Measurements from ENCODE around the gene ALOX12B.

Gene ALOX12B

DNA sequence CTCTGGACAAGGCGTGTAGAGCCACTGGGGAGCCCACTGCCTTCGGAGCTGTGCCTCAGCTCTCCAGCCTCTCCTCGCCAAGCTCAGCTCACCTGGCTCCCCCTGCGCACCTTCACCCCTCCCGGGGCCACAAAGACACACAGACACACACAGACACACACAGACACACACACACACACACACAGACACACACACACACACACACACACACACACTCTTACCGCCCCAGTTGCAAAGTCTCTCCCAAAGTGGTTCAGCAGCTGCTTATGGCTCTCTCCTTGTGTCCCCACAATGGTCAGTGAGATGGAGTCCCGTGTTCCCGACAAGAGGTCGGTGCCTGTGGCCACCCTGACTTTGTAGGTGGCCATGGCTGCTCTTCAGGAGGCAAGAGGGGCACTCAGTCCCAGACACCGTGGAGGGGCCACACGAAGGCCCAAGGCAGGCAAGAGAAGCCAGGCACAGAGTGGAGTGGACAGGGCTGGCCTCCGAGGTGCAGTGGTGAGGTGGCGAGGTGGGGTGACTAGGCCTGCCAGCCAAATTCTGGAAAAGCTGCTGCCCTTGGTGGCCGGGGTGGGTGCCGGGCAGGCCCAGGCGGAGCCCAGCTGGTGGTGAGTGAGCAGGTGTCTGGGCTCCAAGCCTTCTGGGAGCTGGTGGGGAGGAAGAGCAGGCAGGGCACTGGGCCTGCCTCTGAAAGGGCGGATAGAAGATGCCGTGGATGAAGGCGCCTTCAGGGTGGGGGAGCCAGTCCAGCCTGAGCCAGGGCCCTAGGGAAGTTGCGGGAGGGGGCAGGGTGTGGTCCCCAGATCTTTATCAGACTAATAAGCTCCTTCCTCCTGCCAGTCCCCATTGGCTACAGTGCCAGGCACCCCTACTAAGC, at the start of gene ALOX12B:
ALOX12B (minus strand) TSS at position 642 of the 877 bp plus-strand sequence; CDS start at position 368, 274 bp downstream.
- DNase-seq: no peak

DNA sequence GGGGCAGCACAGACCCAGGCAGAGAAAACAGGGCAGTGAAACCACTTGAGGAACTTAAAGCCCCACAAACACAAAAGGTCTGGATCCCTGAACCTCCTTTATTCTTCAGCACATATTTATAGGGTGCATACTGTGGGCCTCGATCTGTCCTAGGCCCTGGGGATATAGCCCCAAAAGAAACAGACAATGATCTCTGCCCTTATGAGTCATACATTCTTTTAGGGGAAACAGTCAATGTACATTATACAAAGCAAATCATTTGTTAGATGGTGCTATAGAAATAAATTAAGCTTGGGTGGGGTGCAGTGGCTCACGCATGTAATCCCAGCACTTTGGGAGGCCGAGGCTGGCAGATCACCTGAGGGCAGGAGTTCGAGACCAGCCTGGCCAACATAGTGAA, 46.4 kb upstream of the ALOX12B start:
- no peak for DNase-seq

DNA sequence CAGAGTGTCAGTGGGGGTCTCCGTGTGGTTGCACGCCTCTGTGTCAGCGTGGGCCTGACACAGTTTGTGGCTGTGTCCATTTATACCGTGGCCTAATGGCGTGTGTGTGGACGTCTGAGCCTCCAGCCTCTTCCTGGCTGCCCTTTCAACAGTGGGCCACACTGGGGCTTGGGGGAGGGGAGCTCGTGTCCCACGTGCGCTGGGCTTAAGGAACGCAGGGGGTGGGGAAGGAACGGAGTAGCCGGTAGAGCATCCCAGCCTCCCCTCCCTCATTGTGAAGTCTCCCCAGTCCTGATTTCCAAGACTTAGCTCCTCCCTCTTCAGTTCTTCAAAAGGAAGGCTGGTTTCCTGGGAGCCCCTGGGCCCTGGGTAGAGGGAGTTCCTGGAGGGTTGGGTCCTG, 45.9 kb upstream of the ALOX12B start:
- no peak for DNase-seq

DNA sequence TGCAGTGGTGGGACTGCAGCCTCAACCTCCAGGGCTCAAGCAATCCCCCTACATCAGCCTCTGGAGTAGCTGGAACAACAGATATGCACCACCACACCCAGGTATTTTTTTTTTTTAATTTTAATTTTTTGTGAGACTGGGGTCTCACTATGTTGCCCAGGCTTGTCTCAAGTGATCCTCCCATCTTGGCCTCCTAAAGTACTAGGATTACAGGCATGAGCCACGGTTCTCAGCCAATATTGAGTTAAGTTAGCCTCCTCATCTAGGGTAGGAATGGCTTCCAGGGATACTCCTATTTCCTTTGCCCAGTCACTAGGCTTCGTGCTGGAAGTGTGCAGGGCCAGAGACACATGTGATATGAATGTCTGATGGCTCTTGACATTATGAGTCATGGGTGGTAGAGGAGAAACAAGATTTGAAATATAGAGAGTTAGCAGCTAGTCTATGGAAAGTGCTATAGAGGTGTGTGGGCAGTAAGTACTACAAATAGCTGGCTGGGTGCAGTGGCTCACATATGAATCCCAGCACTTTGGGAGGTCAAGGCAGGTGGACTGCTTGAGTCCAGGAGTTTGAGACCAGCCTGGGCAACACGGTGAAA, 44.4 kb upstream of the ALOX12B start:
- DNase-seq: no peak

DNA sequence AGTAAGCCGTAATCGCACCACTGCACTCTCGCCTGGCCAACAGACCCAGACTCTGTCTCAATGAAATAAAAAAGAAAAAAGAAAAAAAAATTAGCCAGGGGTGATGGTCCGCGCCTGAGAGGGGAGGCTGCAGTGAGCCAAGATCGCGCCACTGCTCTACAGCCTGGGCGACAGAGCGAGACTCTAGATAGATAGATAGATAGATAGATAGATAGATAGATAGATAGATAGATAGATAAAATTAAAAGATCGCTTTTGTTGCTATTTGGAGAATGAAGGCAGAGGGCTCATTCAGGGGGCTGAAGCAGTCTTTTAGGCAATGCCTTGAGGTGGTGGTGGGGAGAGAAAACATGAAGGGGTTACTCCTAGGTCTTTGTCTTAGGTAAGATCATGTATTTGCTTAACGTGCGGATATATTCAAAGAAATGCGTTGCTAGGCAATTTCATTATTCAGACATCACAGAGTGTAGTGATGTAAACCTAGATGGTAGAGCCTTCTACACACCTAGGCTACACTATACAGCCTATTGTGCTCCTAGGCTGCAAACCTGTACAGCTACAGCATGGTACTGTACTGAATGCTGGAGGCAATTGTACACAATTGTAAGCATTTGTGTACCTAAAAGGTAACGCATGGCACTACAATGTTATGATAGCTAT, 40.7 kb upstream of the ALOX12B start:
- no peak for DNase-seq

DNA sequence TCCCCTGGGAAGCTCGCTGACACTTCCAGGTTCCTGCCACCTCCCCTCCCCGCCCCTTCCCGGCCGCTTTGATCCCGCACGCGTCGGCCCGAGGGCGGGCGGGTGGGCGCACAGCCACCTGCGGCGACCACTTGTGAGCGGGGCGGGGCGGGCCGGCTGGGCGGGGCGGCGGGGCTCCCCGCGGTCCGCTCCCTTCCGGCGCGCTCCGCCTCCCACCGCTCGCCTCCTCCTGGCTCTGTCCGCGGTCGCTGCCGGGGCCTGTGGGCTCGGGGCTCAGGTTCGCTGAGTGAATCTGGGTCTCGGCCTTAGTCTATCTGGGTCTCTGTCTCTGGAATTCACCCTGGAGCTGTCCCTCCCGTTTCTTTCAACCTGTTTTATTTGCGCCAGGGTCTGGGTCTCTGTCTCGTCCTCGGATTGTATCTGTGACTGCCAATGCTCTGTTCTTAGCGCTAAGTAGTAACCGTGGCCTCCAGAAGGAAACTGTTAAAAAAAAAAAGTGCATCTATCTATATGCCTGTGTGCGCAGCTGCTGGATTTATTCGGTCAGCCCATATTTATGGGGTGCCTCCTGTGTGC, 39.1 kb upstream of the ALOX12B start:
- DNase-seq: peak; percentile 90

DNA sequence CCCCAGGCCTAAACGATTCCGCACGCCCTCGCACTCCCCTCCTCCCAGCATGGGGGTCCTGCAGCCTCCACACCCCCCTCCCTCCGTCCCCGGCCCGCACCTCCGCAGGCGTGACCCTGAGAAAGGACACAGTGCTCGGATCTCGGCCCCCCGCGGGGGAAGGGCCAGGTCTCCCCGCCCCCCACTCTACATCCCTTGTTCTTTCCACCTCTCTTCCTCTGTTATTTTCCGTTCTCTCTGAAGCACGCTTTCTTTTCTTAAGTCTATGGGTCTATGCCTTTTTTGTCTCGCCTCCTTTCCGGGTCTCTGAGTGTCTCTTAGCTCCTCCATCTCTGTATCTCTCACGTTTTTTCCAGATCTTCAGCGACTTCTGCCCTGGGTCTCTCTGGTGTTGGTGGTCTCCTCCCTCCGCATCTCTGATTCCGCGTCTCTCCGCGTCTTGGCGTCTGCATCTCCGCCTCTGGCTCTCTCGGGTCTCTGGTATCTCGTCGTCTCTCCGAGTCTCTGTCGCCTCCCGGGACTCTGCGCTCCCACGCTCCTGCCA, 38.5 kb upstream of the ALOX12B start:
- no peak for DNase-seq

DNA sequence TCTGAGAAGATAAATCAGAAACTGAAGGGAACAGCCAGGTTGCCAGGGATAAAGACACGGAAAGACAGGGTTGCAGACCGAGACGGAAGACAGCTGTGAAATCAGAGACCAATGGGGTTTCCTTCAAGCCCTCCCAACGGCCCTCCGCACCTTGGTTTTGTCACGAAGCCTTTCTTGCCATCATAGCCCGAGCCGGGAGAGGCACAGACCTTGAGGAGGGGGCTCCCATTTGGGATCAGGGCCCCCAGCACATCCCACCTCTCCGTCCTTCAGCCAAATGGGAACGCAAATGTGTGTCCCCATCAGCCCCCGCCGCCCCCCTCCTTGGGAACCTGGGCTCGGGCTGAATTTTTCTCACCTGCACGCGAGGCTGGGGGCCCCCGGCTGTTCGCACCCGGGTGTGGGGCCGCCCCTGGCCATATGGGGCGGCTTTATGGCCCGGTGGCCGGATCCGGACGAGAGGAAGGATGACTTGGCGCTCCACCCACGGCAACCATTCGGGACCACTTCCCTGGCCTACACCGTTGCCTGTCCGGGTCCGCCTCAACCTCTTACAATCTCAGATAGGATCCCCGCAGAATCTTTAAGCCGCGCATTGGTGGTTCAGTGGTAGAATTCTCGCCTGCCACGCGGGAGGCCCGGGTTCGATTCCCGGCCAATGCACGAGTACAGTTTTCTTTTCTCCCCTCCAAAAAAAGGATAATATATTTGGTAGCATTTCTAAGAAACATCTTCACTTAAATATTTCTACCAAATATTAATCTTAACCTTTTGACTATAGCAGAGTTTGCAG, 37.8 kb upstream of the ALOX12B start:
- peak; percentile 95 for DNase-seq

DNA sequence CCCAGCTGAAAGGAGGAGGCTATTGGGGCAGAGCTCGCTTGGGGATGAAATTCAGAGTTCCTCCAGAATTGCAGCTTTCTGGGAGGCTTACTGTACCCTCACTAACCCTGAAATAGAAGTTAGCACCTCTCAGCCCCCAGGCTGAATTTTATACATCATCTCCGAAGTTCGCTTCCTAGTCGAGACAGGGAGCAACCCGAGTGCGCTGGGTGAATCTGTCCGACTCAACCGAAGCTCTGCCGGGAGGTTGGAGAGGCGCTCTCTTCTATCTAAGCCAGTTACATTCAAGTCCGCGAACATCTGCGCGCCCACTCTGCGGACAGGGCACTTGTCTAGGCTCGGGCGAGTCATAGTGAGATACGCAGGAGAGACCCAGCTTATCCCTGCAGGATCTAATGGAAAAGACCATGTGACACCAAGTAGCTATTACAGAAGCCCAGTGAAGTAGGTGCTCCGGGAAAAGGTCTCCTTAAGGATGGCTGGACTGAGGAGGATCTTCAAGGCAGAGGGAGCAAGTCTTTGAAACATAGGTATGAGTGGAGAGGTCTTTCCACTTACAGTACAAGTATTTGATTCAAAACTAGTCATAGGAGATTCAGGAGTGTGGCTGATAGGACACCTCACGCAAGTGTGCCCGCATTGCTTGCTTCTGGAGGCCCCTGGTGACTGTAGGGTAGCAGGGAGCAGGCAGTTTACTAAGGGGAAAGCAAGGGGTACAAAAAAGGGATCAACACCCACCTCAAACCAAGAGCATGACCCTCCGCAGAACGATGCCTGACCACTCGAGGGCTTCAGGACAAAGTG, 37.0 kb upstream of the ALOX12B start:
- DNase-seq: no peak

DNA sequence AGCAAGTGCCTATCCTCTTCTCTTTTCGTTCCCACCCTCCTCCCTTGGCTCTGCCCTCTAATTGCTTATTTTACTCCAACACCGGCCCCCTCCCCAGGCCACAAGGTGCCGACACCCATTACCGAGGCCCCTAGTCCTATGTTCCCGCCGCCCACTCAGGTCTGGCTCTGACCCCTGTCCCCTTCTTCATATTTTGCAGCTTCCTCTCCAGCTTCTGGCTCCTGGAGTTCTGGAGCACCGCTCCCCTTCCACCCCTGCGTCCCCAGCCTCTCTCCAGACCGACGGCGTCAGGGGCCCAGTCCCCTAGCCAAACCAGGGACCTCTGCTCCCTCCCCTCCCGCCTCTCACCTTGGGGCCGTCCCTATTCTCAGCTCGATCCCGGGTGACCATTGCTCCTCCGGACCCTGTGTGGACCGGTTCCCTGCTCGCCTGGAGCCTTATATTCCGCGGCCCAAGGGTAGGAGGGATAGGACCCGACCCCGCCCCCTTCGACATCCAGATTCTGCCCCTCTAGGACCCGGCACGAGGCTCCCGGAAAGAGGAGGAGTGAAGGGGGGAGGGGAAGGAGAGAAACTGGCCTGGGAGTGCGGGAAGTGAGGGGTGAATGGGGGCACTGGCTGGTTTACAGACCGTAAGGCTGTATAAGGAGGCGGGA, 36.3 kb upstream of the ALOX12B start, which contains the start of gene HES7:
HES7 (minus strand) TSS at position 412 of the 655 bp plus-strand sequence; CDS start at position 390, 22 bp downstream.
- DNase-seq: no peak

DNA sequence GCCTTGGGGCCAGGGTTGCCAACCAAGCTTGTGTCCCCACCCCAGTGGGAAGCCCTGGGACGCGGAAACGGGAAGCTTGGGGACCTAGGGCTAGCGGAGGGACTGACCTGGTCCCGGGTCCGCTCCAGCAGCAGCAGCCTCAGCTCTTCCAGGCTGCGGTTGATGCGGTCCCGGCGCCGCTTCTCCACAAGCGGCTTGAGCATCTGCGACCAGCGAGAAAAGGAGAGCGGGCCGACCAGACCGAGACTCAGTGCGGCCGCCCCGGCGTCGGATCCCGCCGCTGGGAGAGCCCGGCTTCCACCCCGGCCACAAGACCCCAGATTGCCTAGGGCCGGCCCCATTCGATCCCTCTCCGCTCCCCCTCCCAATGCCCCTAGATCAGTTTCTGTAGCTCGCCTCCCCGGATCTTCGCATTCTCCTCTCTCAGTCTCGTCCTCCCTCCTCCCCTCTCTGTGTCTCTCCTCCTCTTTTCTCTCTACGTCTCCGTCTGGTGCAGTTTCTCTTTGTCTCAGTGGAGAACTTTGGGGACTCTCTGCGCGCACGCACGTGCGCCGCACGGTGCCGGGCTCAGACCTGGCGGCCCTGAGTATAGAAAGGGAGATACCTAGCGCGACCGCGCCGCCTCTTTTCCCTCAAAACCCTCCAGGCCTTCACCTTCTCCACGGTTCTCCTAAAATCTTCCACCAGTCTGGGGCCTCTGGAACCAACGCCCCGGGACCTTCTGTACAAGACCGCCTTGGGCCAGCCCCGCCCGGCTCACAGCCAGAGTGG, 35.6 kb upstream of the ALOX12B start:
- DNase-seq: no peak

DNA sequence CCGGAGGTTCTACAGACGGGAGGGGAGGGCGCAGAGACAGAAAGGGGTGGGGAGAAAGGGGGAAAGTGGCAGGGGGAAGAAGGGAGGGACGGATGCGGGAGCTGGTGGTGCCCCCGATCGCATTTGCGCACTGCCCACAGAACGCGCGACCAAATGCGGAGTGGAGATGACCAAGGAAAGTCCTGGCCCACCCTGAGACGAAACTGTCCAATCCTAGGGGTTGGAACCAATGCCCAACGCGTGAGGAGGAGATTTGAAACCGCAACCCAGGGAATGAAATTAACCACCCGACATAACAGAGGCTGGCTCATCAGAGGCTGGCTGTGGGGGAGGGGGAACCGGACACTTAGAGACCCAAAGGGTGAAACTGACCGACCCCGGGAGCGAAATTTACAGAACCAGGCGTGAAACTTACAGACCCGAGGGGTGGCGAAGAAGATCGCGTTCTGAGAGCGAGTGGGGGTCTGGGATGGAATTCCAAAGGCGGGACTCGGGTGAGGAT, 35.0 kb upstream of the ALOX12B start:
- no peak for DNase-seq

DNA sequence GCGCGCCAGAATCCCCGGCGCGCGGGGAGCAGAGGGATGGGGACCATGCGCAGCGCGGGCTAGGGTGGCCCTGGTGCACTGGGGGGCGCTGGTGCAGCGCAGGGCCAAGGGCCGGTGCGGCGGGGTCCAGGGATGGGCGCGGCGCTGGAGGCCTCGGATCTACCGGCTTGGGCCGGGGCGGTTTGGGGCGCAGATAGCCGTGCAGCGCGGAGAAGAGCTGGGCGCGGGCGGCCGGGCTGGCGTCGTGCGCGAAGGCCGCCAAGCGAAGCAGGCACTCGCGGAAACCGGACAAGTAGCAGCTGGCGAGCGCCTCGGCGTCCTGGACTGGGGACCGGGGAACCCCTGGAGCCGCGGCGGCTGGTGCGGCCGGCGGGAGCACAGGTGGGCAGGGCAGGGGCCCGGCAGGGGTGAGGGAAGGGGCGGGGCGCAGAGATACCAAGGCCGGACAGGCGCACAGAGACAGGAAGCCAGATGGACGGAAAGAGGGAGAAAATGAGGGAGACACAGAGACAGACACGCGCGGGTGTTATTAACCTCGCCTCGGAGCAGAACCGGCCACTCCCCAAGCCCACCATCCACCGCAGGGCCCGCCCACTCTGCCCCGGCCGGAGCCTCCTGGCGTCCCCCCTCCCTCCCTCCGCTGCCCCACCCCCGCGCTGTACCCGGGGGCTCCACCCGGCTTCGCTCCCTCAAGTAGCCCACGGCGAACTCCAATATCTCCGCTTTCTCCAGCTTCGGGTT, 34.3 kb upstream of the ALOX12B start:
- DNase-seq: peak; percentile 85

DNA sequence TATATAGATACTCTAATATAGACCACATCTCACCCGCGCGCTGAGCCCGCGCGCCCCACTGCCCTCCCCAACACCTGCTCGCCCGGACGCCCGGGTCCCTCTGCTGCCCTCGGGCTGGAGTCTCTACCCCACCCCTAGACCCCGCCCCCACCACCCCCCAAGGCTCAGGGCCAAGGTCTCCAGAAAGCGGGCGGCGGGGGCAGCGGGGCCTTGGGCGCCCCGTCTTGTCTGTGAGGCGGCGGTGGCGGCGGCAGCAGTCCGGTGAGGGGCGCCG, 33.8 kb upstream of the ALOX12B start:
- no peak for DNase-seq

DNA sequence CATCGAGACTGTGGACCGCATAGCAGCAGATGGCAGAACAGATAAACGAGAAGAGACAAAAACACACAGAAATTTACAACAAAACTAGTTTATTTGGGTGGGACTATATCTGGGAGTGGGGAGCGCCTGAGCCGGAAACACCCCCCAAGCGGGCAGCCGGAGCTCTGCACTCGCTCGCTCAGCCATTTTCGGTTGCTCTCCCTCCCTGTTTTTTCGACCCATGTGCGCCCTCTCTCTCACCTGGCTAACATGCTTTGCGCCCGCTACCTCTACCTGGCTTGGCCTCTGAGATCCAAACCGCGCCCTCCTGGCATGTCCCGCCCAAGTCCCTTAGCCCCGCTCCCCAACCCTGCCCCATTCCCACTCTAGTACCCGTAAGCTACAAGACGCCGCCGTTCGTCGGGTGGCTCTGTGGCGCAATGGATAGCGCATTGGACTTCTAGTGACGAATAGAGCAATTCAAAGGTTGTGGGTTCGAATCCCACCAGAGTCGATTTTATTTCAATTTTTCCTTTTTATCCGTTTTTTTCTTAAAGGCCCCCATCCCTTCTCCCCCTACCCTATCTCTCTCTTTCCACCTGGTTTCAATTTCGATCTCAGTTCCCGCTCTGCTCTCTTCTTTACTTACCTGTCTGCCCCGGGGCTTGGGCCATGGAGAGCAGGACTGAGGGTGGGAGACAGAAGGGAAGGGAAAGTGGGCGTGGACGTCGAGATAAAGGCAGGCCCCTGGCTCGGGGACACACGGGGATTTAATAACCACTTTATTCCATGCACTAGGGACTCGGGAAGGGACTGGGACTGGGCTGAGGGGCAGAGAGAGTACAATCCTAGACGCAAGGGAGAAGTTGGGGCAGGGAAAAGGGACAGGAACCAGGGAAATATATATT, 33.2 kb upstream of the ALOX12B start:
- DNase-seq: peak; percentile 91

DNA sequence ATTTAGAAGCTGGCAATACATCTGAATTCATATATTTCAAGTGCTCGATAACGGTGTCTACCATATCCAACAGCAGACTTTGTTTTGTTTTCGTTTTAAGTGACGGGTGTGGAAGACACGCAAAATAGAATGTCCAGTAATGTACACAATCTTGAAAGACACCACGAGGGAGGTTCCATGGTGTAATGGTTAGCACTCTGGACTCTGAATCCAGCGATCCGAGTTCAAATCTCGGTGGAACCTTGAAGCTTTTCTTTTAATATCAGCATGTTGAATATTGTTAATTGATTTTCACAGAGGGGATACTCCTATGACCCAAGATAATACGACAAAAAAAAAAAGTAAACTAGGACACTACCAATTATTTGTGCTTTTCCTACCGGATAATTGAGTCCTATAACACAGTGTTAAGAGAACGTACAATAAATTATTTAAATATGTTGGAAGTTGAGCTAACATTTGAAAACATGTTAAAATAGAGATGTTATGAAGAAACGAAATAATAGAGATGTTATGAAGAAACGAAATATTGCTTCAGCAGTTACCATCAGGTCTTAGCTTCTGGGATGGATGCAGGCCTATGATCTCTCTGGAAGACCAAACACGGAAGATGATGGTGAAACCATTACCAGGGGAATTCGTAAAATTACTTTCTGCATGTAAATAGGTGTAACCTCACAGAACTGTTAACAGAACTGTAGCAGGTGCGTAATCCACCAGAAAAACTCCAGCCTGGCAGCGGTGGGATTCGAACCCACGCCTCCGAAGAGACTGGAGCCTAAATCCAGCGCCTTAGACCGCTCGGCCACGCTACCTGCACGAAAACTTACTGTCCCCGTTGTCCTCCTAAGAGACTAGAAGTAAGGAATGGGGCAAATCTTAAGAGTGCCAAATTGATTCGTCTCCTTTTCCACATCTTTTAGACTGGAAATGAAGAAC, 32.3 kb upstream of the ALOX12B start:
- DNase-seq: peak; percentile 97
